Ectodermal cell (in vitro differentiated cells): ENCODE data around the gene PBX1.

Source experiments
- H3K27ac ChIP-seq: 2 replicates; pipeline ENCODE4 v1.7.0; 2013; ENCODE audit warnings: mild to moderate bottlenecking, low read depth, low read length; ENCODE audit not compliant: insufficient read depth, poor library complexity, severe bottlenecking
- H3K27me3 ChIP-seq: 2 replicates; pipeline ENCODE4 v1.7.0; 2013; ENCODE audit warnings: mild to moderate bottlenecking, low read length; ENCODE audit not compliant: insufficient read depth, control insufficient read depth, poor library complexity, severe bottlenecking
- H3K36me3 ChIP-seq: one replicate; pipeline ENCODE4 v1.7.0; 2013; ENCODE audit warnings: low read length; ENCODE audit not compliant: control insufficient read depth, insufficient read depth
- H3K4me1 ChIP-seq: one replicate; pipeline ENCODE4 v1.7.0; 2013; ENCODE audit warnings: low read length; ENCODE audit not compliant: control insufficient read depth, insufficient read depth
- H3K4me3 ChIP-seq: 2 replicates; pipeline ENCODE4 v1.7.0; 2013; ENCODE audit warnings: low read depth, low read length, control low read depth; ENCODE audit not compliant: insufficient read depth
- H3K9me3 ChIP-seq: 2 replicates; pipeline ENCODE4 v1.7.0; 2013; ENCODE audit warnings: mild to moderate bottlenecking, low read length, moderate library complexity; ENCODE audit not compliant: control insufficient read depth
- WGBS, 2 experiments: methylation state at CpG; one replicate each; pipeline ENCODE4 v1.1.7; 2013; ENCODE audit warnings: missing lambda C conversion rate in 2 of 2; 5-methylcytosine and 5-hydroxymethylcytosine counted together

PBX1 gene

GRCh38 chr1:164671966-164672571 lies 113.1 kb downstream of the PBX1 start:
- Histone ChIP-seq H3K4me3 (no peak overlapping the region), H3K9me3 (no peaks in the 10 kb centered on the region), H3K4me1 (peaks cover 13% of the 10 kb centered on the region), H3K27me3 (no peaks in the 10 kb centered on the region), H3K27ac (peak overlapping the region; percentile 20), H3K36me3 (no peaks in the 10 kb centered on the region)
- WGBS, 2 experiments, result 89 to 92% methylated on average over 7 of the region's 7 CpGs

GRCh38 chr1:164672588-164672987 lies 113.6 kb downstream of the PBX1 start:
- Histone ChIP-seq H3K4me1 (peaks cover 13% of the 10 kb centered on the region), H3K27me3 (no peaks in the 10 kb centered on the region), H3K4me3 (no peak overlapping the region), H3K9me3 (no peaks in the 10 kb centered on the region), H3K36me3 (no peaks in the 10 kb centered on the region), H3K27ac (no peak overlapping the region)
- WGBS, 2 experiments, result 98 to 100% methylated on average over 2 to 3 of the region's 3 CpGs

DNA sequence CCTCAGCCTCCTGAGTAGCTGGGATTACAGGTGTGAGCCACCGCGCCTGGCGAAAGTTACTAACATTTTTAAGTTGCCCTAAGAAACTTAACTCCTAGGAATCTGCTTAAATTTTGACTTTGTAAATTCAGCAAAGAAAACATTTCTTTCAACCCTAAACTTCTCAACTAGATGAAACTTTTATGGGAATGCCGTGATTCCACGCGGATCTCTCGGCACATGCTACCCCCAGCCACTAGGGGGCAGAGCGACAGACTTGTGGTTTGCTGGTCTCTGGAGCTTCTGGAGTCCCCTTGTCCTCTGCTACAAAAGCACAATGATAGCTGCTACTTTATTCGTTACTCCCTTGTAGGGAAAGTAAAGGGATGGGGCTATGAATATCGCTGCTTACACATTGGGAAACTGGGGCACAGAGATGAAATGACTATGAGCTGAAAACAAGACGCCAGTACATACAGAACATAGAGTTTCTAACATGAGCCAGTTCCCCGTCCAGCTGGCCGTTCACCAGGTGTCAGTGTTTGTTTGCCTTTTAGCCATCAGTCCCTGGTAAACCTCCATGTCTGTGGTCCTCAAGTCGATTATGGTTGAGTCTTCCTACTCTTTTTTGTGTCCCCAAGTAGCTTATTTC lies 114.7 kb downstream of the PBX1 start:
- H3K4me3 ChIP-seq, result no peak overlapping the region
- H3K4me1 ChIP-seq, result peaks cover 13% of the 10 kb centered on the region
- H3K36me3 ChIP-seq, result no peaks in the 10 kb centered on the region

DNA sequence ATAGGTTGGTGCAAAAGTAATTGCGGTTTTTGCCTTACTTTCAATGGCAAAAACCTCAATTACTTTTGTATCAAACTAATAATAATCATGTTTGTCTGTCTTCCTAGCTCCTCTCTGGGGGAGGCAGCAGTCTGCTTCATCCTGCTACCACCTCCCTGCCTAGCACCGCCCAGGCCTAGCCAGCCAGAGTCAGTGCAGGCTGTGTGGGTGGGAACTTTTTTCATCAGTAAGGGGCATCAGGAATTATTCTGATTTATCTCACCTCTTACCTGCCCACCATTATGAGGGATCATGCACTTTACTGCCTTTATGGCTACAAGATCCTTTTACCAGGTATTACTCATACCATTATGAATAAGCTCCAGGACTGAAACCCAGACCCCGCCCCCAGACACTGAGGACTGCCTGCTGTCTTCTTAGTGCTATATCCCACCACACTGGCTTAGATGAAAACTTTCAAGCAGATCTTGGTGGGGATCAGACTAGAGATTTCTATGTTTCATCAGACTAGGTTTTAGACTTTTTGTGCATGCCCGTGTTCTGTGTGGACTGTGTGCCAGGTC lies 116.4 kb downstream of the PBX1 start:
- WGBS, 2 experiments, result 89 to 97% methylated on average over 3 to 4 of the region's 4 CpGs
- H3K4me1 ChIP-seq, result peaks cover 13% of the 10 kb centered on the region
- no peak overlapping the region for H3K4me3 ChIP-seq
- no peaks in the 10 kb centered on the region for H3K36me3 ChIP-seq
- no peaks in the 10 kb centered on the region for H3K27me3 ChIP-seq
- no peaks in the 10 kb centered on the region for H3K9me3 ChIP-seq
- no peak overlapping the region for H3K27ac ChIP-seq

More for the DNA sequence above, 114.7 kb downstream of the PBX1 start:
- H3K27me3 ChIP-seq, result no peaks in the 10 kb centered on the region
- H3K27ac ChIP-seq, result no peak overlapping the region
- WGBS, 2 experiments, result 88 to 90% methylated on average over 14 of the region's 14 CpGs
- H3K9me3 ChIP-seq, result no peaks in the 10 kb centered on the region

- no peaks in the 10 kb centered on the region for H3K9me3 ChIP-seq
- H3K4me3 ChIP-seq, result no peak overlapping the region
- H3K27me3 ChIP-seq, result no peaks in the 10 kb centered on the region
- H3K36me3 ChIP-seq, result no peaks in the 10 kb centered on the region
- no peaks in the 10 kb centered on the region for H3K4me1 ChIP-seq
- no peak overlapping the region for H3K27ac ChIP-seq
- 94 to 95% methylated on average over 5 of the region's 5 CpGs for WGBS, 2 experiments
Observed at GRCh38 chr1:164678136-164678700, 119.2 kb downstream of the PBX1 start.

- H3K27ac ChIP-seq, result no peak overlapping the region
- no peaks in the 10 kb centered on the region for H3K4me1 ChIP-seq
Observed at GRCh38 chr1:164682570-164682969, 123.6 kb downstream of the PBX1 start.

GRCh38 chr1:164683235-164683634 lies 124.3 kb downstream of the PBX1 start:
- Histone ChIP-seq H3K4me3 (no peak overlapping the region), H3K36me3 (no peaks in the 10 kb centered on the region), H3K9me3 (no peaks in the 10 kb centered on the region), H3K27me3 (no peaks in the 10 kb centered on the region), H3K4me1 (no peaks in the 10 kb centered on the region), H3K27ac (no peak overlapping the region)
- WGBS, 2 experiments, result 93 to 94% methylated on average over 3 of the region's 3 CpGs

More at GRCh38 chr1:164682570-164682969, 123.6 kb downstream of the PBX1 start:
- 92 to 96% methylated on average over 6 of the region's 6 CpGs for WGBS, 2 experiments
- no peak overlapping the region for H3K4me3 ChIP-seq
- H3K27me3 ChIP-seq, result no peaks in the 10 kb centered on the region
- H3K9me3 ChIP-seq, result no peaks in the 10 kb centered on the region
- no peaks in the 10 kb centered on the region for H3K36me3 ChIP-seq

DNA sequence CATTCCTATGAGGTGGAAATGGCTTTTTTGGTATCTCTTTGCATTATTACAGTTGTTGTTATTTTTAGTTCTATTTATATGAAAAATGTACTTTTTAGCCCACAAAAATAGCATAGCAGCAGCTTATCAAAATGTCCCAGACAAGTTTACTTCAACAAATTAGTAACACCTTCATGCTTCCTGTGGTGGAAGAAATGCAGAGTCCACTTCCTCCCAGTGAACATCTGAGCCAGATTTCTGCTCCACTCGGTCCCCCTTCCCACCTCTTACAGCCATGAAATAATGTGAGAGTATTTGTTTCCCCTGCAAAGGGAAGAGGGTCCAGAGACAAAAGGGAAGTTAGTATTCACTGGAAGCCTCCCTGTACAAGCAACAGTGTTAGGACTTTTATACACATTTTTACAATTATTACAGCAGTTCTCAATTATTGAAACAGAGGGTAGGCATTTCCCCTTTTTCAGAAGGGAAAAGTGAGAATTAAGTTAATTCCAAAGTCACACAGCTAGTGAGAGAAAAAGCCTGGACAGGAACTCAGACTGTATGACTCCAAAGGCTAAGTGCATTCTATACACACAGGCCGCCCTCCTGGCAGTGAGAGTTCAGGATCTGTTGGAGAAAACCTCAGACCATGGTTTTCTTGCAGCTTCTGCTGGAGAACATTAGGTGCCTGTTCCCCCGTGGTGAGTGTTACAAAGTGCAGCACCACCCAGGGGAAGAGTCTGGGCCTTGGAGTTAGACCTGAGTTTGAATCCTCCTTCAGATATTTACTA lies 126.5 kb downstream of the PBX1 start:
- Histone ChIP-seq H3K4me3 (no peak overlapping the region), H3K4me1 (no peaks in the 10 kb centered on the region), H3K27me3 (no peaks in the 10 kb centered on the region), H3K27ac (no peak overlapping the region), H3K36me3 (no peaks in the 10 kb centered on the region), H3K9me3 (no peaks in the 10 kb centered on the region)
- whole genome bisulfite sequencing, 2 experiments, result 89 to 96% methylated on average over 2 to 3 of the region's 3 CpGs

- WGBS, 2 experiments, result 93 to 95% methylated on average over 4 of the region's 4 CpGs
- Histone ChIP-seq H3K27ac (no peak overlapping the region), H3K27me3 (no peaks in the 10 kb centered on the region), H3K36me3 (no peaks in the 10 kb centered on the region), H3K4me1 (no peaks in the 10 kb centered on the region), H3K4me3 (no peak overlapping the region), H3K9me3 (no peaks in the 10 kb centered on the region)
Observed at GRCh38 chr1:164687777-164688176, 128.8 kb downstream of the PBX1 start.

GRCh38 chr1:164688791-164689190 lies 129.8 kb downstream of the PBX1 start:
- Histone ChIP-seq H3K4me1 (no peaks in the 10 kb centered on the region), H3K27ac (no peak overlapping the region)
- 84 to 91% methylated on average over 11 of the region's 11 CpGs for WGBS, 2 experiments

More at GRCh38 chr1:164688791-164689190, 129.8 kb downstream of the PBX1 start:
- Histone ChIP-seq H3K27me3 (no peaks in the 10 kb centered on the region), H3K9me3 (no peaks in the 10 kb centered on the region), H3K36me3 (no peaks in the 10 kb centered on the region), H3K4me3 (no peak overlapping the region)
